KMS-11 (cell line): ENCODE data around the gene SNUPN.

ENCODE experiments used
- H2AFZ ChIP-seq: fragments of 200-600 bp; sonication (generic); 2 replicates; pipeline ENCODE4 v1.6.1; 2016; ENCODE audit warnings: antibody characterized with exemption, mixed run types, low read depth
- H3K27ac ChIP-seq: fragments of 200-600 bp; sonication (generic); 2 replicates; pipeline ENCODE4 v1.6.1; 2016; ENCODE audit warnings: mild to moderate bottlenecking, mixed run types
- H3K27me3 ChIP-seq: fragments of 200-600 bp; sonication (generic); 2 replicates; pipeline ENCODE4 v1.6.1; 2017; ENCODE audit warnings: mild to moderate bottlenecking, low read depth, mixed run types, moderate library complexity; ENCODE audit not compliant: insufficient read depth
- H3K36me3 ChIP-seq: fragments of 200-600 bp; sonication (generic); 2 replicates; pipeline ENCODE4 v1.6.1; 2017; ENCODE audit warnings: mild to moderate bottlenecking, mixed run types; ENCODE audit not compliant: insufficient read depth
- H3K4me1 ChIP-seq: fragments of 200-600 bp; sonication (generic); 2 replicates; pipeline ENCODE4 v1.6.1; 2016; ENCODE audit warnings: mild to moderate bottlenecking, low read depth, mixed run types; ENCODE audit not compliant: poor library complexity, severe bottlenecking
- H3K4me2 ChIP-seq: fragments of 200-600 bp; sonication (generic); 2 replicates; pipeline ENCODE4 v1.7.0; 2016; ENCODE audit warnings: mild to moderate bottlenecking, mixed run types
- H3K4me3 ChIP-seq: fragments of 200-600 bp; sonication (generic); IDR thresholded peaks from 2 replicates; pipeline ENCODE4 v1.6.1; 2017; ENCODE audit warnings: low read depth, low read length, mixed read lengths; ENCODE audit not compliant: insufficient read depth
- H3K79me2 ChIP-seq: fragments of 200-600 bp; sonication (generic); 2 replicates; pipeline ENCODE4 v1.6.1; 2016; ENCODE audit warnings: low read depth, mixed run types; ENCODE audit not compliant: insufficient read depth
- H3K9ac ChIP-seq: fragments of 200-600 bp; sonication (generic); 2 replicates; pipeline ENCODE4 v1.6.1; 2016; ENCODE audit warnings: mild to moderate bottlenecking, mixed run types
- H4K20me1 ChIP-seq: fragments of 200-600 bp; sonication (generic); 2 replicates; pipeline ENCODE4 v1.6.1; 2016; ENCODE audit warnings: mild to moderate bottlenecking, mixed run types; ENCODE audit not compliant: insufficient read depth
- CTCF ChIP-seq: fragments of 200-600 bp; sonication (generic); conservative IDR thresholded peaks from 2 replicates; pipeline ENCODE4 v1.6.1; 2017; ENCODE audit warnings: low read depth, mild to moderate bottlenecking, antibody characterized with exemption, low read length, moderate library complexity, mixed read lengths

SNUPN gene

DNA sequence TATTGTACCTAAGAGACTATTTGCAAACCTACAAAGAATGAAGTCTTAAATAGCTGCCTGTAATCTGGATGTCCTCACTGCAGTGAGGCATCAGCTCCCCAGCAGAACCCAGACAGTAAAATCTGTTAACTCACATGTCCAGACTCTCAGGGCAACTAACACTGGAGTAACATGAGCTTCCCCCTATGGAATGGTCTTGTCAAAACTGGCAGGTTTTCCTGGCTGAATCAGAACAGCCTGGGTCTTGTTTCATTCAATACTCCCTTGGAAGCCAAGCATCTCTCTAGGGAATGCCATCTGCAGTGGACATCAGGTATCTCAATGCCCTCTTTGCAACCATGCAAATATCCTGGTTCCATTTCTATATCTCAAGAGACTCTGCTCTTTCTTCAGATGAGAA lies 70.8 kb downstream of the SNUPN start:
- H3K36me3 ChIP-seq, result no peaks in the 10 kb centered on the region
- H3K9ac ChIP-seq, result no peak overlapping the region
- H3K4me3 ChIP-seq, result no peak overlapping the region
- no peaks in the 10 kb centered on the region for H4K20me1 ChIP-seq
- no peak overlapping the region for H3K4me2 ChIP-seq
- H3K27me3 ChIP-seq, result no peaks in the 10 kb centered on the region
- no peak for TF ChIP-seq CTCF
- no peak overlapping the region for H2AFZ ChIP-seq
- H3K79me2 ChIP-seq, result no peaks in the 10 kb centered on the region
- H3K4me1 ChIP-seq, result no peaks in the 10 kb centered on the region
- no peak overlapping the region for H3K27ac ChIP-seq

DNA sequence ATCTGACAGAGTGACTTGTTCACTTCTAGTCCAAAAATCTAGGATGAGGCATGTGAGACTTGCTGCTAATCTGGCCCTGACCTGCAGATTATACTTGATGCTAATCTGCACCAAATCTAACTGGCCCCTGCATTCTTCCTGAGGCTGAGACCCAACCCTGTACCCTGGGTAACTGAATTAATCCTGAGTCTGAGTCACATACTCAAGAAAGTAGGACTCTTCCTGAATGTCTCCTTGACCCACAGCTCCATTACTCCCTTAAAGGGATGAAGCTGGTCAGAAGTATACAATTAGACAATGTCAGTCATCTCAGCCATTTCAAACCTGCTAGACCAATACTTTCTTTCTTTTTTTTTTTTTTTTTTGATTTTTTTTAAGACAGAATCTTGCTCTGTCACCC lies 71.9 kb downstream of the SNUPN start:
- H4K20me1 ChIP-seq, result no peaks in the 10 kb centered on the region
- no peaks in the 10 kb centered on the region for H3K27me3 ChIP-seq
- H3K27ac ChIP-seq, result no peak overlapping the region
- no peak overlapping the region for H3K4me3 ChIP-seq
- H3K79me2 ChIP-seq, result no peaks in the 10 kb centered on the region
- TF ChIP-seq CTCF, result no peak
- no peak overlapping the region for H2AFZ ChIP-seq
- H3K36me3 ChIP-seq, result no peaks in the 10 kb centered on the region
- no peak overlapping the region for H3K9ac ChIP-seq
- H3K4me2 ChIP-seq, result no peak overlapping the region
- no peaks in the 10 kb centered on the region for H3K4me1 ChIP-seq

- H3K4me3 ChIP-seq, result no peak overlapping the region
- no peak for TF ChIP-seq CTCF
- H3K4me1 ChIP-seq, result peaks cover 19% of the 10 kb centered on the region
- H3K79me2 ChIP-seq, result no peaks in the 10 kb centered on the region
- no peaks in the 10 kb centered on the region for H3K36me3 ChIP-seq
- no peaks in the 10 kb centered on the region for H3K27me3 ChIP-seq
- no peak overlapping the region for H2AFZ ChIP-seq
- H3K9ac ChIP-seq, result no peak overlapping the region
- H3K27ac ChIP-seq, result no peak overlapping the region
- no peak overlapping the region for H3K4me2 ChIP-seq
- H4K20me1 ChIP-seq, result no peaks in the 10 kb centered on the region
Measured at GRCh38 chr15:75551091-75551490, 74.4 kb downstream of the SNUPN start.
